HG02642 (cell line): ENCODE data around the gene SYCE1L.
"Not testable (repeated sequence)": the region's sequence is repeated elsewhere in the genome, so short reads cannot be mapped to it uniquely, and the experiment has no call there.

Experiments used
- ATAC-seq: cut with Tn5 transposase; IDR thresholded peaks from one replicate; pipeline ENCODE4 v1.9.1; 2021; ENCODE audit warnings: mild to moderate bottlenecking; ENCODE audit not compliant: unreplicated experiment, poor library complexity

SYCE1L gene

DNA sequence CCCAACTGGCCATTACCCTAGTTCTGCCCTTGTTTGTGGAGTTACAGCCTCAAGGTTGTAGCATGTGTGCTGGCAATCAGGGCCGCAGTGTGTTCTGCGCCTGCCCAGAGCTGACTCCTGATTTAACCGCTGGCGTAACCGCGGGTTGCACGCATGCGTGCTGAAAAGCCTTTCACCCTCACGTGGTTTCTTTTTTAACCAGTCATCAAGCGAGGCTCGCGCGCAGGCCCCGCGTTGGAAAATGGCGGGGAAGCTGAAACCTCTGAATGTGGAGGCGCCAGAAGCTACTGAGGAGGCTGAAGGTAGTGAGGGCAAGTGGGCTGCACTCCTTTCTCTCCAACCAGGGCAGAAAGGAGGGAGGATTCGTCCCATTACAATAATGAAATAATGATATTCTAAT is at the start of gene SYCE1L:
Gene SYCE1L, plus strand, starts transcription at position 198 of the 400 bp plus-strand sequence. Its CDS starts 44 bp downstream, at position 242.
- no peak for ATAC-seq

DNA sequence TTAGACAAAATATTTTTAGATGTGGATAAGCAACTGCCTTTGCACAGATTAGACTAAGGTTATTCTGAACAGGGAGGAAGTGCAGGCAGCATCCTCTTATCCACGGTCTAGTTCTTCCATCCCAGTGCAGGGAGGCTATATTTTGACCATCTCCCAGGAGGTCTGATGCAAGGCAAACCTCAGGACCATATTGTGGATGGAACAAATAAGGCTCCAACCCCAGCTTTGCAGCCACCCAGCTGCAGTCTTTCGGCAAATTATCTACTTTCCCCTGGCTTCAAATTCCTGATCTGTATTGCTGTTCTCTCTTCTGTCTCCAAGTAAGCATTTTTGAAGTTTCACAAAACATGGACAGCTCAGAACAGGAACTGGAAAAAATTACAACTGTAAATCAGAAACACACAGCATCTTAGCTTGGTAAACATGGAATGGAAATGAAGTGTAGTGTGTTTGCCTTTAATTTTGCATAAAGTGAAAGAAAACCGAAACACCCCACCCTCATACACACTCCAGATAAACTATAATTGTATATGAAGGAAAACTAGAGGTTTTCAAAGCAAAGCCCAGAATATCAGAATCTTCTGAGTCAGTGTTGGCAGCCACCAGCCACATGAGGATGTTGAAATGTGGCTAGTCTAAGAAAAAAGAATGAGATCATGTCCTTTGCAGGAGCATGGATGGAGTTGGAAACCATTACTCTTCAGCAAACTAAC is 41.7 kb upstream of the SYCE1L start:
- ATAC-seq, result no peak

DNA sequence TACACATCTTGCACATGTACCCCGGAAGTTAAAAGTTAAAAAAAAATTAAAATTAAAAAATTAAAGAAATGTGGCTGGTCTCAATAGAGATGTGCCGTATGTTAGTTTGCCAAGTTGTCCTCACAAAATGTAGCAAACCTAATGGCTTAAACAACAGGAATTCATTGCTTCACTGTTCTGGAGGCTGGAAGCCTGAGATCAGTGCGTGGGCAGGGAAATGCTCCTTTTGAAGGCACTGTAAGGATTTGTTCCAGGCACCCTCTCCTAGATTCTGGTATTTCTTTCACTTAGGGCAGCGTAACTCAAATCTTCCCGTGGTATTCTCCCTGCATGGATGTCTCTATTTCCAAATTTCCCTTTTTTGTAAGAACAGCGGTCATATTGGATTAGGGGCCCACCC is 40.9 kb upstream of the SYCE1L start:
- ATAC-seq, result no peak

GRCh38 chr16:77165006-77165405 is 34.2 kb upstream of the SYCE1L start:
- no peak for ATAC-seq

GRCh38 chr16:77165536-77166236 is 33.5 kb upstream of the SYCE1L start:
- ATAC-seq, result not testable (repeated sequence)

- no peak for ATAC-seq
Observed at GRCh38 chr16:77166726-77167125, 32.5 kb upstream of the SYCE1L start.

GRCh38 chr16:77168901-77169300 is 30.3 kb upstream of the SYCE1L start:
- ATAC-seq, result no peak

DNA sequence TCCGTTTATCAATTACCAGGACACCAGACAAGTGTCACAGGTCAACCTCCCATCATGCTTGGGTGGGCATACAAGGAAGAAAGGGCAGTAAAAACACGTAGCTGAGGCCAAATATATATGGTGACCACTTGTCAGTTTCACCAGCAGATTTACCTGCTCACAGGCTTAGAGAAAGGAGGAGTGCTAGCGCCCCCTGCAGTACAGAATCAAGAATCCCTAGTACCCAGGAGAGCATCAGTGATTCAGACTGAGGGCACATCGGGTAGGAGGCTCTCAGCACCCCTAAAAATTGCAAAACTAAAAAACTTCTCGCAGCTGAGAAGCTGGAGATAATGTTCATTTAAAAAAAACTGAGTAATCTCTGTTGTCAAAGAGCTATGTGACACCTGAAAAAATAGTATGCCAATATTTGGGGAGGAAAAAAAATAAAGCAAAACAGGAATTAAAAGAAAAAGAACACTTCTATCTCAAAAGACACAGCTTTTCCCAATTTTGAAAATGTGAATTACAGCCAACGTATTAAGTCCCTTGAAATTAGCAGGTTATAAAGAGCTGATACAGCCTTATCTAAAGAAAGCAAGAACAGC is 29.5 kb upstream of the SYCE1L start:
- peak; percentile 74 for ATAC-seq

DNA sequence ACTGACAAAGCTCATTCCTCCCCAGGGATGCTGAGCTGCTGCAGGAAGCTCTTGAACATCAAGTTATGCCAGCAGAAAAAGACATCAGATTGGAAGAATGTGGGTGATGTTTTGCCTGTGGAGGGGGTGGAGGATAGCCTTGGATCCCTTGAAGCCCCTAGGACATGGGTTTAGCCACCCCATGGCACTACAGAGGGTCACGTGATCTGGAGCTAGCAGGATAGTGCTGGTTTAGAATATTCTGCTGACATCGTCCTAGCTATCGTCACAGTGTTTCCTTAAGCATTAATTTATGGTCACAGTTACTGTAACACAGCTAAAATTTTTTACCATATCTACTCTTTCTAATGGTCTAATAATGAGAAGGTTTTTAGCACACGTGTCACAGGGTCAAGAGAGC is 28.4 kb upstream of the SYCE1L start:
- no peak for ATAC-seq

- ATAC-seq, result peak; percentile 79
Observed at GRCh38 chr16:77171745-77172635, 27.2 kb upstream of the SYCE1L start.

GRCh38 chr16:77172951-77173350 is 26.3 kb upstream of the SYCE1L start:
- ATAC-seq, result no peak

DNA sequence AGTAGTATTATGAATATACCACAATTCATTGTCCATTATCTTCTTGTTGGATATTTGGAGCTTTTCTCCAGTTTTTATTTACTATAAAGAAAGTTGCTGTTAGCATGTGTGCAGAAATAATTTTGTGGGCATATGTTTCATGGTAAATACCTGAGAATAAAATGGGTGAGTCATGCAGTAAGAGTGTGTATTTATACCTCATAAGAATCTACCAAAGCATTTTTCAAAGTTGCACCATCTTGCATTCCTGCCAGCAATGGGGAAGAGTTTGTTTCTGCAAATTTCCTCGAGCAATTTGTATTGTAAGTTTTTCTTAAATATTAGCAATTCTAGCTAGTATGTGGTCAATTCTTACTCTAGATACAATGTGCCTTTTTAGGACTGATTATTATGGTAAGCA is 16.1 kb upstream of the SYCE1L start:
- no peak for ATAC-seq

DNA sequence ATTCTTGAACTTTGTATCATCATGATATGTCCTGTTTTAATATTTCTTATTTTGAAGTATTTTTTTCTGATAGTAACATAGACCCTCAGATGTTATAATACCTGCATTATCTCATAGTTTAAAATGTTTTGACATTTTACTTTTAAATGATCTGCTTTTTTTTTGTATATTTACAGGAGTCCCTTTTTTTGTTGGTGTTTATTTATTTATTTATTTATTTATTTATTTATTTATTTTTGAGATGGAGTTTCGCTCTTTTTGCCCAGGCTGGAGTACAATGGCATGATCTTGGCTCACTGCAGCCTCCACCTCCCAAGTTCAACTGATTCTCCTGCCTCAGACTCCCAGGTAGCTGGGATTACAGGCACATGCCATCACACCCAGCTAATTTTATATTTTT is 12.9 kb upstream of the SYCE1L start:
- ATAC-seq, result not testable (repeated sequence)

DNA sequence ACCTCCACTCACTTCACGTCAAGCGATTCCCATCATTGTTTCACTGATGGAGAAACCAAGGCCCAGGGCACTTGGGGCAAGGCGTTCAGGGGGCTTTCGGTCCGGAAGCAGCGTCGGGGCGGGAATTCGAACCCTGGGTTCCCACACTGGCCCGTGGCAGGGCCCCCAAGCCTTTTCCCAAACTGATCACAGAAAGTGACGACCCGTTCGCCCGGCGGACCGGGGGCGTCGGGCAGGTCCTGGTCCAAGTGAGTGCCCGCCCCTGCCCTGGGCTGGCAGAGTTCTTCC is 9.1 kb upstream of the SYCE1L start:
- ATAC-seq, result no peak

DNA sequence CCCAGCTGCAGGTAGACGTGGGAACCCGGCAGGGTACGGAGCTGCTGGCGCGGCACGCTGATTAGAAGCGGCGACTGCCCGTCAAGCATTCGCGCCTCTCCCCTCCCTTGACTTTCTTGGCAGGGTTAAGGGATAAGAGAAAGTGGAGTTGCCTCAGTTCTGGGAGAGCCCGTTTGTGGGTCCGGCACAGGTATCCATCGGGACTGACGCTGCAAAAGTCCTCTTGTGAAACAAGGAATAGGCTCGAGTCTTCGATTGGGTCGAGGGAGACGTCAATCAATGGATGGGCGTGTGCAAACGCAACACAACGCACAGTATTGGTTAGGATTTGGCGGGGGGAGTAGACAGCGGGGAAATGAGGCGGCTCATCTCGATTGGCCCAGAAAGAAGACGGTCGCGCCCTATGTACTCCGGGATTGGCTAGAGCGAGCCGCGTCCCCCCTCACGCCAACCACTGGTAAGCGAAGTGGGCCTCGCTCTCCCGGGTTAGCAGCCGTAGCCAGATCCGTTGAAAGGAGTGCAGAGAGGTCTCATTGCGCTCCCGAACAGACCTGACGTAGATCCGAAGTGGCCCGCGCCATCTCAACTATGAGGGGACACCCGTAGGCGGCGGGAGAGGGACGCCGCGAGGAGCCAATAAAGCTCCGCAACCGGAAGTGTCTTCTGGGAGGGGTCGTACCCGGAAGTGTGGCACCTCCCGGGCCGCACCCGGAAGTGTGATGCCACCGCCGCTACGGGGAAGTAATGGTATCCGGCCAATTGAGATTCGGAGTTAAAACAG is 8.5 kb upstream of the SYCE1L start, which contains the start of gene MON1B:
Gene MON1B, plus strand, starts transcription at position 713 of the 781 bp plus-strand sequence. CDS start 296 bp downstream, outside the sequence.
- peak; percentile 98 for ATAC-seq

GRCh38 chr16:77191259-77191969 is 7.8 kb upstream of the SYCE1L start:
- ATAC-seq, result peak; percentile 0

GRCh38 chr16:77193377-77193776 is 5.8 kb upstream of the SYCE1L start:
- ATAC-seq, result no peak

DNA sequence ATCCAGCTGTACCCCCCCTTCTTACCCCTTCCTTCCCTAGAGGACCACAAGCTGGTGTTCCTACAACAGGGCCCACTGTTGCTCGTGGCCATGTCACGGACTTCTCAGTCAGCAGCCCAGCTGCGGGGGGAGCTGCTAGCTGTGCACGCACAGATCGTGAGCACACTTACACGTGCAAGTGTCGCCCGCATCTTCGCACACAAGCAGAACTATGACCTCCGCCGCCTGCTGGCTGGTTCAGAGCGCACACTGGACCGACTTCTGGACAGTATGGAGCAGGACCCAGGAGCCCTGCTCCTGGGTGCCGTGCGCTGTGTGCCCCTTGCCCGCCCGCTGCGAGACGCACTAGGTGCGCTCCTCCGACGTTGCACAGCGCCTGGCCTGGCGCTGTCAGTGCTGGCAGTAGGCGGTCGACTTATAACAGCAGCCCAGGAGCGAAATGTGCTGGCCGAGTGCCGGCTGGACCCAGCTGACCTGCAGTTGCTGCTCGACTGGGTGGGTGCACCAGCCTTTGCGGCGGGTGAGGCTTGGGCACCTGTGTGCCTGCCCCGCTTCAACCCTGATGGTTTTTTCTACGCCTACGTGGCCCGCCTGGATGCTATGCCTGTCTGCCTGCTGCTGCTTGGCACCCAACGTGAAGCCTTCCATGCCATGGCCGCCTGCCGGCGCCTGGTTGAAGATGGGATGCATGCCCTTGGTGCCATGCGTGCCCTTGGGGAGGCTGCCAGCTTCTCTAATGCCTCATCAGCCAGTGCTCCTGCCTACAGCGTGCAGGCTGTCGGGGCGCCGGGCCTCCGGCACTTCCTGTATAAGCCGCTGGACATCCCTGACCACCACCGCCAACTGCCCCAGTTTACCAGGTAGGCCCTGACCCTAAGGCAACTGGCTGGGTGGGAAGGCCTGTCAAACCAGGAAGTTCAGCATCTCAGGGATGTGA is 4.6 kb upstream of the SYCE1L start:
- ATAC-seq, result no peak
